ENCODE results near the gene PKN1. TPM values are rescaled to one million over a fixed set of nuclear protein-coding genes. Genes with fewer than 3 reads are reported as not detected.

Gene PKN1
- total RNA-seq, 1 experiment from 2014 or later, result 205 TPM

- no peaks in the 10 kb centered on the region for H3K9me3 ChIP-seq (ENCODE audit: control insufficient read depth, insufficient read depth, low read depth, low read length)
- ATAC-seq, result no peak
- CTCF ChIA-PET, result no interaction called here
- POLR2A ChIA-PET, result interaction anchor here (0.6 kb wide), 1 partner anchor 74 kb away, joined by 6 read pairs; no protein-coding TSS in a partner anchor
- no peak overlapping the region for H3K27ac ChIP-seq (ENCODE audit: low read length)
- in situ Hi-C loops (cut with HindIII; ENCODE audit: low pct_unique_long_range_greater_than_20kb, low sequenced_read_pairs) (no loop called here), intact Hi-C loops (cut with micrococcal nuclease; ENCODE audit: unreplicated experiment) (no loop called here)
- DNase-seq (ENCODE audit: low read depth, low spot score), result no peak
- H3K27me3 ChIP-seq (ENCODE audit: control insufficient read depth, insufficient read depth, low read length), result no peaks in the 10 kb centered on the region
- no peak overlapping the region for H3K4me3 ChIP-seq (ENCODE audit: low read depth in 2 of 2, low read length in 2 of 2)
- no peak for TF ChIP-seq POLR2AphosphoS5 (IDR thresholded peaks at IDR 0.05; ENCODE audit: low read depth, low read length)
- no peak for TF ChIP-seq REST (IDR thresholded peaks at IDR 0.05; ENCODE audit: insufficient read depth in 1 of 2, low read depth in 2 of 2, low read length in 1 of 2)
- no peak for TF ChIP-seq SIN3A (IDR thresholded peaks at IDR 0.05; ENCODE audit: borderline replicate concordance, insufficient read depth, low read depth, low read length)
- TF ChIP-seq, protein P1, sequence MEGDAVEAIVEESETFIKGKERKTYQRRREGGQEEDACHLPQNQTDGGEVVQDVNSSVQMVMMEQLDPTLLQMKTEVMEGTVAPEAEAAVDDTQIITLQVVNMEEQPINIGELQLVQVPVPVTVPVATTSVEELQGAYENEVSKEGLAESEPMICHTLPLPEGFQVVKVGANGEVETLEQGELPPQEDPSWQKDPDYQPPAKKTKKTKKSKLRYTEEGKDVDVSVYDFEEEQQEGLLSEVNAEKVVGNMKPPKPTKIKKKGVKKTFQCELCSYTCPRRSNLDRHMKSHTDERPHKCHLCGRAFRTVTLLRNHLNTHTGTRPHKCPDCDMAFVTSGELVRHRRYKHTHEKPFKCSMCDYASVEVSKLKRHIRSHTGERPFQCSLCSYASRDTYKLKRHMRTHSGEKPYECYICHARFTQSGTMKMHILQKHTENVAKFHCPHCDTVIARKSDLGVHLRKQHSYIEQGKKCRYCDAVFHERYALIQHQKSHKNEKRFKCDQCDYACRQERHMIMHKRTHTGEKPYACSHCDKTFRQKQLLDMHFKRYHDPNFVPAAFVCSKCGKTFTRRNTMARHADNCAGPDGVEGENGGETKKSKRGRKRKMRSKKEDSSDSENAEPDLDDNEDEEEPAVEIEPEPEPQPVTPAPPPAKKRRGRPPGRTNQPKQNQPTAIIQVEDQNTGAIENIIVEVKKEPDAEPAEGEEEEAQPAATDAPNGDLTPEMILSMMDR (IDR thresholded peaks at IDR 0.05), result no peak
- no peak for TF ChIP-seq TCF7L2 (IDR thresholded peaks at IDR 0.05; ENCODE audit: low read depth, low read length)
- BruUV-seq (replicated peaks), result no TSS peak
- H3K4me1 ChIP-seq (ENCODE audit: control insufficient read depth, insufficient read depth, low read length), result no peaks in the 10 kb centered on the region
- H3K36me3 ChIP-seq (ENCODE audit: control insufficient read depth, insufficient read depth, low read length), result no peaks in the 10 kb centered on the region
Measured at GRCh38 chr19:14425696-14426138, 7.4 kb upstream of the PKN1 start.

DNA sequence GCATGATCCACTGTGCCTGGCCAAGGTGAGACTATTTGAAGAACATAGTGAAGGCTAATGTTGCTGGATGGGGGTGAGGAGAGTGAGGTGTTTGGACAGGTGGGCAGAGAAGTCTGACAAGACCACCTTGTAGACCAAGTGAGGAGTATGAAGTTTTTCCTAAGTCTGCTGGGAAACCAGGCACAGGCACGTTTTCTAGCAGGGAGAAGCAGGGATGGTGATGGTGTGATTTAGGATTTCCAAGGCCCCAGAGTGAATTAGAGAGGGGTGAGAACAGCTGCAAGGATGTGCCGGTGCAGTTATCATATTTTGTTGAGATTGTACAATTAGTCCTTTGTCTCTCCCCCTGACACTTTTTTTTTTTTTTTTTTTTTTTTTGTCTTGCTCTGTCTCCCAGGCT, 5.6 kb upstream of the PKN1 start:
- ATAC-seq (no peak), DNase-seq (ENCODE audit: low read depth, low spot score) (no peak)
- TF ChIP-seq TCF7L2 (IDR thresholded peaks at IDR 0.05; ENCODE audit: low read depth, low read length) (no peak), POLR2AphosphoS5 (IDR thresholded peaks at IDR 0.05; ENCODE audit: low read depth, low read length) (no peak), SIN3A (IDR thresholded peaks at IDR 0.05; ENCODE audit: borderline replicate concordance, insufficient read depth, low read depth, low read length) (no peak), REST (IDR thresholded peaks at IDR 0.05; ENCODE audit: insufficient read depth in 1 of 2, low read depth in 2 of 2, low read length in 1 of 2) (no peak)
- TF ChIP-seq, protein P1 (IDR thresholded peaks at IDR 0.05), result no peak
- Histone ChIP-seq H3K4me3 (ENCODE audit: low read depth in 2 of 2, low read length in 2 of 2) (no peak overlapping the region), H3K9me3 (ENCODE audit: control insufficient read depth, insufficient read depth, low read depth, low read length) (no peaks in the 10 kb centered on the region), H3K27me3 (ENCODE audit: control insufficient read depth, insufficient read depth, low read length) (no peaks in the 10 kb centered on the region), H3K27ac (ENCODE audit: low read length) (no peak overlapping the region), H3K36me3 (ENCODE audit: control insufficient read depth, insufficient read depth, low read length) (no peaks in the 10 kb centered on the region), H3K4me1 (ENCODE audit: control insufficient read depth, insufficient read depth, low read length) (no peaks in the 10 kb centered on the region)
- in situ Hi-C loops (cut with HindIII; ENCODE audit: low pct_unique_long_range_greater_than_20kb, low sequenced_read_pairs), result no loop called here
- intact Hi-C loops (cut with micrococcal nuclease; ENCODE audit: unreplicated experiment), result no loop called here
- ChIA-PET CTCF (no interaction called here), POLR2A (interaction anchor here (0.6 kb wide), 1 partner anchor 24 kb away, joined by 12 read pairs; no protein-coding TSS in a partner anchor)
- no TSS peak for BruUV-seq (replicated peaks)
